Ovary (tissue), 9 donors: ENCODE measurements around the gene IZUMO1. TPM values are rescaled to one million over a fixed set of nuclear protein-coding genes. Genes with fewer than 3 reads are reported as not detected.

ENCODE experiments used
- DNase-seq, 5 donors: peaks; one replicate each; pipeline ENCODE4 v3.0.0-alpha.2; 2019 to 2020
- H3K27ac ChIP-seq, 2 donors: fragments of 200-600 bp; one replicate each; pipeline versions ENCODE4 v1.5.1 to v1.8.0; 2019 to 2022
- H3K27me3 ChIP-seq: fragments of 200-600 bp; one replicate; pipeline ENCODE4 v1.8.0; 2022
- H3K36me3 ChIP-seq: fragments of 200-600 bp; sonication (generic); one replicate; pipeline ENCODE4 v1.5.1; 2019
- H3K4me1 ChIP-seq: one replicate; pipeline ENCODE4 v1.8.1; 2013; ENCODE audit warnings: mild to moderate bottlenecking, moderate library complexity; ENCODE audit not compliant: insufficient read depth
- H3K4me3 ChIP-seq: fragments of 200-600 bp; sonication (generic); one replicate; pipeline ENCODE4 v1.5.1; 2017
- H3K9me3 ChIP-seq, 2 donors: fragments of 200-600 bp in 1 of 2; sonication (generic) in 1 of 2; one replicate each; pipeline versions ENCODE4 v1.5.1 to v1.8.1; 2013 to 2019; ENCODE audit warnings: mild to moderate bottlenecking in 1 of 2, moderate library complexity in 1 of 2
- CTCF ChIP-seq, 3 donors: fragments of 450-650 bp in 2 of 3; fragments of 200-600 bp in 1 of 3; IDR thresholded peaks; one replicate each; pipeline versions ENCODE4 v1.5.1 to v1.8.0; 2016 to 2022; ENCODE audit warnings: antibody characterized with exemption in 3 of 3, mild to moderate bottlenecking in 1 of 3
- EP300 ChIP-seq: sonication (generic); formaldehyde crosslinking; IDR thresholded peaks from one replicate; pipeline ENCODE4 v1.6.1; 2017; ENCODE audit warnings: antibody characterized with exemption
- POLR2A ChIP-seq: fragments of 450-650 bp; IDR thresholded peaks from one replicate; pipeline ENCODE4 v1.6.1; 2017; ENCODE audit warnings: antibody characterized with exemption, mild to moderate bottlenecking, moderate library complexity
- WGBS, 3 donors: extraction: QIAGEN DNeasy Blood & Tissue Kit in 1 of 3; methylation state at CpG; one replicate each; pipeline versions ENCODE4 v1.1.5 to v1.1.7; 2013 to 2017; 5-methylcytosine and 5-hydroxymethylcytosine counted together
- intact Hi-C, 4 donors: fragments of 100-400 bp; cut with DNase I; formaldehyde crosslinking; loops; one replicate each; pipeline versions ENCODE4 v1.11.0 to v1.15.1; 2022 to 2023
- polyA plus RNA-seq, 2 donors: library from polyadenylated mRNA; stranded (reverse); fragments of 200-250 nt in 1 of 2; fragments of 350-450 nt in 1 of 2; fragmentation: Illumina TruSeq in 1 of 2; extraction: RNeasy Lipid Tissue Mini Kit (QIAGEN cat#74804) in 1 of 2; gene quantifications; one replicate each; pipeline ENCODE4 v1.2.3, GENCODE V29; 2013 to 2014
- total RNA-seq, 7 donors: library from RNA; depleted of rRNA in 2 of 7; stranded (reverse); fragments of >200 nt in 2 of 7; fragmentation: NEBNext Ultra II Directional in 3 of 7; extraction: Animal tissue kit (Norgen Biotek cat#: 25700) in 3 of 7; gene quantifications; one replicate each; pipeline versions ENCODE4 v1.1.0 to v1.2.4, GENCODE V29; 2016 to 2023
- donor health status: DM: no; HTN: no; CAD: no; lungs with moderate emphysema.
- donor health status: DM: no; HTN: no; CAD: no.
- donor health status: Bipolar disorder and iron deficiency.
- donor health status: DM: yes; HTN: yes; CAD: no.
- donor health status: DM: no; HTN: no; CAD: no.
- donor health status: DM: yes; HTN: yes; CAD: no.

The IZUMO1 gene
- total and polyA plus RNA-seq, 9 donors, result 0.08 to 0.67 (median 0.12) TPM; not detected in 5

- 37 to 50% (median 48%) methylated on average over 22 of the region's 22 CpGs for WGBS, 3 donors
- peak; percentile 63 to 84 (median 78) for DNase-seq
- H3K4me3 ChIP-seq, result no peak overlapping the region
- no peaks in the 10 kb centered on the region for H3K36me3 ChIP-seq
- intact Hi-C loops, result loop anchor here in 2 of 4 donors (5.0 kb wide), 2 partner anchors 60 to 90 kb away; partner anchors contain the start of gene CA11 (in 1 of the 2)
- no peaks in the 10 kb centered on the region for H3K9me3 ChIP-seq
- no peaks in the 10 kb centered on the region for H3K27me3 ChIP-seq
- no peak overlapping the region for H3K27ac ChIP-seq
- no peaks in the 10 kb centered on the region for H3K4me1 ChIP-seq
- no peak for TF ChIP-seq EP300
- no peak for TF ChIP-seq POLR2A
- TF ChIP-seq CTCF (IDR thresholded peaks at IDR 0.05), result no peak
Measured at GRCh38 chr19:48737360-48737998, 9.2 kb downstream of the IZUMO1 start.

GRCh38 chr19:48735031-48735615 lies 11.6 kb downstream of the IZUMO1 start:
- WGBS, 3 donors, result 27 to 38% (median 32%) methylated on average over 38 of the region's 38 CpGs

GRCh38 chr19:48734625-48735024 lies 12.1 kb downstream of the IZUMO1 start:
- no peak for DNase-seq
- Histone ChIP-seq H3K4me1 (no peaks in the 10 kb centered on the region), H3K27ac (no peak overlapping the region), H3K27me3 (no peaks in the 10 kb centered on the region), H3K4me3 (no peak overlapping the region), H3K9me3 (no peaks in the 10 kb centered on the region), H3K36me3 (no peaks in the 10 kb centered on the region)
- 93 to 96% (median 95%) methylated on average over 9 of the region's 9 CpGs for WGBS, 3 donors
- intact Hi-C loops, result loop anchor here in 2 of 4 donors (5.0 kb wide), 2 partner anchors 57 to 87 kb away; partner anchors contain the start of gene CA11 (in 1 of the 2)
- no peak for TF ChIP-seq POLR2A
- TF ChIP-seq EP300, result no peak
- no peak for TF ChIP-seq CTCF (IDR thresholded peaks at IDR 0.05)

More at GRCh38 chr19:48735031-48735615, 11.6 kb downstream of the IZUMO1 start:
- TF ChIP-seq EP300 (no peak), POLR2A (no peak), CTCF (IDR thresholded peaks at IDR 0.05) (no peak)
- Histone ChIP-seq H3K4me1 (no peaks in the 10 kb centered on the region), H3K4me3 (no peak overlapping the region), H3K36me3 (no peaks in the 10 kb centered on the region), H3K27ac (no peak overlapping the region), H3K27me3 (no peaks in the 10 kb centered on the region), H3K9me3 (no peaks in the 10 kb centered on the region)
- DNase-seq, result no peak
- intact Hi-C loops, result loop anchor here in 2 of 4 donors (5.0 kb wide), 2 partner anchors 58 to 88 kb away; partner anchors contain the start of gene CA11 (in 1 of the 2)

GRCh38 chr19:48731452-48731851 lies 15.3 kb downstream of the IZUMO1 start:
- H3K27ac ChIP-seq, result no peak overlapping the region
- H3K36me3 ChIP-seq, result no peaks in the 10 kb centered on the region
- no peaks in the 10 kb centered on the region for H3K9me3 ChIP-seq
- 86 to 94% (median 89%) methylated on average over 4 of the region's 4 CpGs for WGBS, 3 donors
- H3K4me3 ChIP-seq, result no peak overlapping the region
- no peak for DNase-seq
- no peaks in the 10 kb centered on the region for H3K27me3 ChIP-seq
- intact Hi-C loops, result no loop called here
- H3K4me1 ChIP-seq, result no peaks in the 10 kb centered on the region
- TF ChIP-seq EP300 (no peak), POLR2A (no peak), CTCF (IDR thresholded peaks at IDR 0.05) (no peak)
